Mammary epithelial cell (primary cell): ENCODE measurements around the gene COPS8.

Experiments
- EZH2 ChIP-seq: IDR thresholded peaks from 2 replicates; pipeline ENCODE4 v1.6.1; 2012; ENCODE audit warnings: low read length, inconsistent platforms, borderline replicate concordance
- TF ChIP-seq, protein P1 (sequence below), 2 donors: IDR thresholded peaks in 1 of 2; conservative IDR thresholded peaks in 1 of 2; 2 replicates each; pipeline ENCODE4 v1.5.1; 2011 to 2012; ENCODE audit warnings: inconsistent platforms in 2 of 2, low read length in 2 of 2, mild to moderate bottlenecking in 2 of 2, control low read depth in 1 of 2, low read depth in 1 of 2; ENCODE audit not compliant: insufficient read depth in 1 of 2; ENCODE audit errors: extremely low read depth in 1 of 2

DNA sequence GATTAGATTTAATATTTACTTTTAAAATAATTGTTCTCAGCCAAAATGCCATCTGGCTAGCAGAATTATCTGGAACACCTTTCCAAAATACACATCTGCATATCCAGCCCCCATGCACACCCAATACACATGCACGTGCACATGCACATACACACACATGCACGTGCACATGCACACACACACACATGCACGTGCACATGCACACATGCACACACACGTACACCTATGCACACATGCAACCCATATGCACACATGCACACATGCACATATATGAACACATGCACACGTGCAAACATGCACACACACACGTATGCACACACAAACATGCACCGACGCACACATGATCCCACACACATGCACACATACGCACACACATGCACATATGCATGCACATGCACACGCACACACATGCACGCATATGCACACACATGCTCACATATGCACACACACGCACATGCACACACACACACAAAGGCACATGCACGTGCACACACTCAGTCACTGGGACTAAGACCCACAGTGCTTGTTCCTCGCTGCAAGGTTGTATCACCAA lies 53.5 kb downstream of the COPS8 start:
- TF ChIP-seq, protein P1, sequence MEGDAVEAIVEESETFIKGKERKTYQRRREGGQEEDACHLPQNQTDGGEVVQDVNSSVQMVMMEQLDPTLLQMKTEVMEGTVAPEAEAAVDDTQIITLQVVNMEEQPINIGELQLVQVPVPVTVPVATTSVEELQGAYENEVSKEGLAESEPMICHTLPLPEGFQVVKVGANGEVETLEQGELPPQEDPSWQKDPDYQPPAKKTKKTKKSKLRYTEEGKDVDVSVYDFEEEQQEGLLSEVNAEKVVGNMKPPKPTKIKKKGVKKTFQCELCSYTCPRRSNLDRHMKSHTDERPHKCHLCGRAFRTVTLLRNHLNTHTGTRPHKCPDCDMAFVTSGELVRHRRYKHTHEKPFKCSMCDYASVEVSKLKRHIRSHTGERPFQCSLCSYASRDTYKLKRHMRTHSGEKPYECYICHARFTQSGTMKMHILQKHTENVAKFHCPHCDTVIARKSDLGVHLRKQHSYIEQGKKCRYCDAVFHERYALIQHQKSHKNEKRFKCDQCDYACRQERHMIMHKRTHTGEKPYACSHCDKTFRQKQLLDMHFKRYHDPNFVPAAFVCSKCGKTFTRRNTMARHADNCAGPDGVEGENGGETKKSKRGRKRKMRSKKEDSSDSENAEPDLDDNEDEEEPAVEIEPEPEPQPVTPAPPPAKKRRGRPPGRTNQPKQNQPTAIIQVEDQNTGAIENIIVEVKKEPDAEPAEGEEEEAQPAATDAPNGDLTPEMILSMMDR (conservative IDR thresholded peaks at IDR 0.05 in 1 of 2, IDR thresholded peaks at IDR 0.05 in 1 of 2; ENCODE audit: extremely low read depth in 1 of 2, insufficient read depth in 1 of 2, low read depth in 1 of 2, low read length in 2 of 2) = no peak
- no peak for TF ChIP-seq EZH2
